HG02571 (cell line): ENCODE measurements around the gene FAT1.

Source experiments
- ATAC-seq: cut with Tn5 transposase; IDR thresholded peaks from one replicate; pipeline ENCODE4 v1.9.1; 2021; ENCODE audit warnings: mild to moderate bottlenecking, moderate library complexity; ENCODE audit not compliant: unreplicated experiment

Gene FAT1

GRCh38 chr4:186581421-186581820 lies 142.2 kb downstream of the FAT1 start:
- ATAC-seq: no peak

GRCh38 chr4:186580669-186581068 lies 143.0 kb downstream of the FAT1 start:
- ATAC-seq: no peak

GRCh38 chr4:186570193-186570996 lies 153.3 kb downstream of the FAT1 start:
- ATAC-seq: no peak

GRCh38 chr4:186569533-186570192 lies 154.0 kb downstream of the FAT1 start:
- ATAC-seq: no peak

- no peak for ATAC-seq
Measured at GRCh38 chr4:186566068-186566467, 157.6 kb downstream of the FAT1 start.

- no peak for ATAC-seq
Measured at GRCh38 chr4:186563761-186564160, 159.9 kb downstream of the FAT1 start.

GRCh38 chr4:186561748-186562147 lies 161.9 kb downstream of the FAT1 start:
- ATAC-seq: no peak

- no peak for ATAC-seq
Measured at GRCh38 chr4:186560647-186561046, 163.0 kb downstream of the FAT1 start.

- no peak for ATAC-seq
Measured at GRCh38 chr4:186557486-186557885, 166.2 kb downstream of the FAT1 start.

- ATAC-seq: no peak
Measured at GRCh38 chr4:186557061-186557460, 166.6 kb downstream of the FAT1 start.

GRCh38 chr4:186554914-186555827 lies 168.5 kb downstream of the FAT1 start, which contains the start of gene MTNR1A:
MTNR1A (minus strand) TSS chr4:186555567; CDS start chr4:186555365, 202 bp downstream.
- no peak for ATAC-seq

- ATAC-seq: no peak
Measured at GRCh38 chr4:186554539-186554913, 169.1 kb downstream of the FAT1 start.

GRCh38 chr4:186553717-186554116 lies 169.9 kb downstream of the FAT1 start:
- ATAC-seq: no peak

GRCh38 chr4:186551849-186552248 lies 171.8 kb downstream of the FAT1 start:
- no peak for ATAC-seq

GRCh38 chr4:186545436-186545835 lies 178.2 kb downstream of the FAT1 start:
- no peak for ATAC-seq

- ATAC-seq: no peak
Measured at GRCh38 chr4:186543206-186543605, 180.4 kb downstream of the FAT1 start.

GRCh38 chr4:186541801-186542200 lies 181.9 kb downstream of the FAT1 start:
- no peak for ATAC-seq

GRCh38 chr4:186537843-186538521 lies 185.7 kb downstream of the FAT1 start:
- ATAC-seq: no peak
